C4-2B (cell line): ENCODE results near the gene PTPN23.

Experiments used
- ZFX ChIP-seq: fragments of 450-650 bp; IDR thresholded peaks from 2 replicates; pipeline ENCODE4 v1.6.1; 2017
- TF ChIP-seq, protein P1 (sequence below): fragments of 450-650 bp; conservative IDR thresholded peaks from 2 replicates; pipeline ENCODE4 v1.5.1; 2017; ENCODE audit warnings: mild to moderate bottlenecking

GRCh38 chr3:47410417-47410720 lies 29.5 kb downstream of the PTPN23 start:
- TF ChIP-seq, protein P1, sequence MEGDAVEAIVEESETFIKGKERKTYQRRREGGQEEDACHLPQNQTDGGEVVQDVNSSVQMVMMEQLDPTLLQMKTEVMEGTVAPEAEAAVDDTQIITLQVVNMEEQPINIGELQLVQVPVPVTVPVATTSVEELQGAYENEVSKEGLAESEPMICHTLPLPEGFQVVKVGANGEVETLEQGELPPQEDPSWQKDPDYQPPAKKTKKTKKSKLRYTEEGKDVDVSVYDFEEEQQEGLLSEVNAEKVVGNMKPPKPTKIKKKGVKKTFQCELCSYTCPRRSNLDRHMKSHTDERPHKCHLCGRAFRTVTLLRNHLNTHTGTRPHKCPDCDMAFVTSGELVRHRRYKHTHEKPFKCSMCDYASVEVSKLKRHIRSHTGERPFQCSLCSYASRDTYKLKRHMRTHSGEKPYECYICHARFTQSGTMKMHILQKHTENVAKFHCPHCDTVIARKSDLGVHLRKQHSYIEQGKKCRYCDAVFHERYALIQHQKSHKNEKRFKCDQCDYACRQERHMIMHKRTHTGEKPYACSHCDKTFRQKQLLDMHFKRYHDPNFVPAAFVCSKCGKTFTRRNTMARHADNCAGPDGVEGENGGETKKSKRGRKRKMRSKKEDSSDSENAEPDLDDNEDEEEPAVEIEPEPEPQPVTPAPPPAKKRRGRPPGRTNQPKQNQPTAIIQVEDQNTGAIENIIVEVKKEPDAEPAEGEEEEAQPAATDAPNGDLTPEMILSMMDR, result no peak
- no peak for TF ChIP-seq ZFX
